H1 (cell line): Measurements from ENCODE around the gene TRIM14. TPM values are rescaled to one million over a fixed set of nuclear protein-coding genes. Genes with fewer than 3 reads are reported as not detected.

Source experiments
- CTCF ChIA-PET: fragments of 300-600 bp; sonication (Branson Sonifier 250); formaldehyde crosslinking; loops from one replicate; lab custom pipeline; 2021; ENCODE audit not compliant: partially characterized antibody; lab: Charles Lee
- POLR2A ChIA-PET: fragments of 300-600 bp; sonication (Branson Sonifier 250); formaldehyde crosslinking; loops from one replicate; lab custom pipeline; 2021; ENCODE audit warnings: inconsistent platforms; ENCODE audit not compliant: partially characterized antibody; lab: Charles Lee
- DNase-seq, 2 experiments: peaks; one replicate each; pipeline versions ENCODE4 v3.0.0 to v3.0.0-alpha.2; 2010 to 2022; ENCODE audit warnings: low spot score in 2 of 2, low read depth in 1 of 2, mixed read lengths in 1 of 2
- FAIRE-seq: peaks from 2 replicates; lab custom pipeline; 2011; peaks lifted over from hg19 to GRCh38; lab: Jason Lieb, UNC
- H2AFZ ChIP-seq: 2 replicates; pipeline ENCODE4 v1.8.1; 2012; ENCODE audit warnings: low read length, inconsistent platforms
- H2AK5ac ChIP-seq: 2 replicates; pipeline ENCODE4 v1.6.1; 2013; ENCODE audit warnings: low read depth, low read length
- H2BK120ac ChIP-seq: replicated peaks from 2 replicates; pipeline ENCODE3; 2013; ENCODE audit warnings: low read depth, low read length, inconsistent platforms
- H2BK12ac ChIP-seq: 2 replicates; pipeline ENCODE4 v1.6.1; 2013; ENCODE audit warnings: low read depth, low read length
- H2BK15ac ChIP-seq: 2 replicates; pipeline ENCODE4 v1.6.1; 2013; ENCODE audit warnings: low read length
- H2BK20ac ChIP-seq: 2 replicates; pipeline ENCODE4 v1.6.1; 2013; ENCODE audit warnings: low read length
- H2BK5ac ChIP-seq: 2 replicates; pipeline ENCODE4 v1.6.1; 2013; ENCODE audit warnings: low read depth, low read length
- H3K14ac ChIP-seq: 2 replicates; pipeline ENCODE4 v1.6.1; 2013; ENCODE audit warnings: inconsistent platforms; ENCODE audit not compliant: insufficient read length
- H3K18ac ChIP-seq: 2 replicates; pipeline ENCODE4 v1.6.1; 2013; ENCODE audit warnings: low read length; ENCODE audit errors: extremely low read depth
- H3K23ac ChIP-seq: 2 replicates; pipeline ENCODE4 v1.6.1; 2013; ENCODE audit warnings: inconsistent platforms; ENCODE audit not compliant: insufficient read length
- H3K23me2 ChIP-seq: 2 replicates; pipeline ENCODE4 v1.6.1; 2013; ENCODE audit warnings: low read depth, low read length
- H3K27ac ChIP-seq: 2 replicates; pipeline ENCODE4 v1.6.1; 2011; ENCODE audit warnings: low read depth, low read length, inconsistent platforms
- H3K27me3 ChIP-seq, 4 experiments: replicated peaks in 1 of 4; 1 replicate in 1 of 4; 2 replicates in 3 of 4; pipeline versions ENCODE4 v1.6.1 to v1.8.1; 2011 to 2013; ENCODE audit warnings: low read length in 3 of 4, mild to moderate bottlenecking in 3 of 4, inconsistent platforms in 2 of 4, mixed read lengths in 2 of 4, moderate library complexity in 1 of 4; ENCODE audit not compliant: control insufficient read depth in 3 of 4, insufficient read depth in 3 of 4; ENCODE audit errors: extremely low read depth in 1 of 4
- H3K36me3 ChIP-seq, 4 experiments: 2 replicates each; pipeline versions ENCODE4 v1.6.1 to v1.8.1; 2011 to 2013; ENCODE audit warnings: mild to moderate bottlenecking in 4 of 4, low read length in 3 of 4, moderate library complexity in 2 of 4, control low read depth in 1 of 4, inconsistent platforms in 1 of 4; ENCODE audit not compliant: insufficient read depth in 4 of 4, control insufficient read depth in 2 of 4
- H3K4ac ChIP-seq: replicated peaks from 2 replicates; pipeline ENCODE3; 2013; ENCODE audit warnings: low read length, low read depth, mixed read lengths, inconsistent platforms; ENCODE audit not compliant: insufficient read length
- H3K4me1 ChIP-seq, 4 experiments: replicated peaks in 1 of 4; 1 replicate in 1 of 4; 2 replicates in 3 of 4; pipeline versions ENCODE4 v1.6.1 to v1.8.1; 2011 to 2013; ENCODE audit warnings: low read length in 3 of 4, inconsistent platforms in 2 of 4, mixed read lengths in 1 of 4; ENCODE audit not compliant: insufficient read depth in 4 of 4, control insufficient read depth in 3 of 4
- H3K4me2 ChIP-seq, 2 experiments: 2 replicates each; pipeline versions ENCODE4 v1.6.1 to v1.8.1; 2011 to 2013; ENCODE audit warnings: low read depth in 2 of 2, low read length in 2 of 2, control low read depth in 1 of 2, inconsistent platforms in 1 of 2, mild to moderate bottlenecking in 1 of 2; ENCODE audit not compliant: insufficient read depth in 1 of 2
- H3K4me3 ChIP-seq, 4 experiments: fragments of 200-600, 300-600 bp in 1 of 4; sonication (generic), shearing (Covaris generic), sonication (Bioruptor Twin) in 1 of 4; 2 replicates each; pipeline versions ENCODE4 v1.5.1 to v1.8.1; 2011 to 2016; ENCODE audit warnings: low read length in 4 of 4, low read depth in 3 of 4, control low read depth in 2 of 4, inconsistent platforms in 2 of 4, mild to moderate bottlenecking in 2 of 4, mixed read lengths in 1 of 4, moderate library complexity in 1 of 4; ENCODE audit not compliant: insufficient read depth in 2 of 4; ENCODE audit errors: extremely low read depth in 1 of 4
- H3K56ac ChIP-seq: replicated peaks from 2 replicates; pipeline ENCODE3; 2013; ENCODE audit warnings: low read depth, mild to moderate bottlenecking, mixed read lengths, low read length, inconsistent platforms; ENCODE audit not compliant: insufficient read length
- H3K79me1 ChIP-seq: 2 replicates; pipeline ENCODE4 v1.6.1; 2013; ENCODE audit warnings: low read depth, low read length, control low read depth
- H3K79me2 ChIP-seq, 2 experiments: 2 replicates each; pipeline versions ENCODE4 v1.6.1 to v1.8.1; 2012 to 2013; ENCODE audit warnings: low read length in 2 of 2, mild to moderate bottlenecking in 2 of 2, inconsistent platforms in 1 of 2; ENCODE audit not compliant: insufficient read depth in 2 of 2, control insufficient read depth in 1 of 2
- H3K9ac ChIP-seq, 4 experiments: replicated peaks in 1 of 4; 1 replicate in 1 of 4; 2 replicates in 3 of 4; pipeline versions ENCODE4 v1.6.1 to v1.8.1; 2011 to 2013; ENCODE audit warnings: low read depth in 3 of 4, low read length in 3 of 4, control low read depth in 2 of 4, mild to moderate bottlenecking in 2 of 4, moderate library complexity in 2 of 4, inconsistent platforms in 1 of 4; ENCODE audit errors: extremely low read depth in 1 of 4
- H3K9me3 ChIP-seq, 2 experiments: 2 replicates each; pipeline versions ENCODE4 v1.6.1 to v1.8.1; 2012 to 2013; ENCODE audit warnings: mild to moderate bottlenecking in 2 of 2, moderate library complexity in 2 of 2, control low read depth in 1 of 2, inconsistent platforms in 1 of 2, low read depth in 1 of 2, low read length in 1 of 2, mixed read lengths in 1 of 2; ENCODE audit not compliant: insufficient read depth in 2 of 2
- H4K20me1 ChIP-seq, 2 experiments: replicated peaks in 1 of 2; 2 replicates each; pipeline versions ENCODE3 to v1.8.1; 2011 to 2013; ENCODE audit warnings: inconsistent platforms in 2 of 2, low read length in 2 of 2, mild to moderate bottlenecking in 1 of 2; ENCODE audit not compliant: insufficient read depth in 2 of 2, control insufficient read depth in 1 of 2
- H4K5ac ChIP-seq: 2 replicates; pipeline ENCODE4 v1.6.1; 2013; ENCODE audit warnings: low read length, low read depth, mixed read lengths, inconsistent platforms; ENCODE audit not compliant: insufficient read length
- H4K8ac ChIP-seq: 2 replicates; pipeline ENCODE4 v1.8.0; 2013; ENCODE audit warnings: mild to moderate bottlenecking, moderate library complexity, low read length, inconsistent platforms; ENCODE audit not compliant: insufficient read depth; ENCODE audit errors: extremely low read depth
- H4K91ac ChIP-seq: replicated peaks from 2 replicates; pipeline ENCODE3; 2013; ENCODE audit warnings: low read length, mixed read lengths, inconsistent platforms; ENCODE audit not compliant: insufficient read length
- BCL11A ChIP-seq, 2 experiments: IDR thresholded peaks; one replicate each; pipeline ENCODE4 v1.6.1; 2011; ENCODE audit warnings: low read depth in 2 of 2, low read length in 2 of 2, mild to moderate bottlenecking in 2 of 2
- WGBS, 2 experiments: shearing (Covaris generic) in 1 of 2; methylation state at CpG; one replicate each; pipeline versions ENCODE4 v1.1.6 to v1.1.7; 2013 to 2015; ENCODE audit warnings: low lambda C conversion rate in 2 of 2, mixed read lengths in 2 of 2, inconsistent platforms in 1 of 2, low coverage in 1 of 2, missing lambda C conversion rate in 1 of 2; ENCODE audit not compliant: insufficient replicate concordance in 2 of 2, insufficient coverage in 1 of 2, insufficient read length in 1 of 2; ENCODE audit errors: extremely low coverage in 1 of 2, missing lambda C conversion rate in 1 of 2; 5-methylcytosine and 5-hydroxymethylcytosine counted together
- polyA plus RNA-seq, 7 experiments: library from polyadenylated mRNA; depleted of rRNA in 3 of 7; stranded (reverse) in 5 of 7; unstranded in 2 of 7; fragments of >200 nt in 5 of 7; fragments of 200-250 nt in 2 of 7; gene quantifications; 1 replicate in 5 of 7; 2 replicates in 1 of 7; 4 replicates in 1 of 7; pipeline versions ENCODE4 v1.2.1 to v1.2.3, GENCODE V29; 2011 to 2013; ENCODE audit warnings: missing spikeins in 2 of 7, mixed read lengths in 2 of 7
- total RNA-seq: library from RNA; stranded (reverse); fragmentation: NEBNext Ultra II Directional; extraction: Animal tissue kit (Norgen Biotek cat#: 25700); gene quantifications from 2 replicates; pipeline ENCODE4 v1.2.1, GENCODE V29; 2021
- TF ChIP-seq, protein P1 (sequence below): IDR thresholded peaks from 2 replicates; pipeline ENCODE4 v1.6.1; 2012; ENCODE audit warnings: inconsistent platforms

The TRIM14 gene
- total and polyA plus RNA-seq, 2 of the 8 experiments (the other 6 are each of a cell fraction or from before 2014, with no cell fraction given) = 9.2 to 19.4 TPM

DNA sequence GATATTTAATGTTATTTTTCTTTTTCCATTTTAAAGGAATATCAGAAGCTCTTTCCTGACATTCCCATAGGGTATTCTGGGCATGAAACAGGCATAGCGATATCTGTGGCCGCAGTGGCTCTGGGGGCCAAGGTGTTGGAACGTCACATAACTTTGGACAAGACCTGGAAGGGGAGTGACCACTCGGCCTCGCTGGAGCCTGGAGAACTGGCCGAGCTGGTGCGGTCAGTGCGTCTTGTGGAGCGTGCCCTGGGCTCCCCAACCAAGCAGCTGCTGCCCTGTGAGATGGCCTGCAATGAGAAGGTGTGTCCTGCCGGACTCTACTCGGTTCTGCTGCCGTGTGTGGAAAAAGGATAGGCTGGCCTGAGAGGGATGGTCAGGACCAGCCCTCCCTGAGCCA is 38.2 kb downstream of the TRIM14 start:
- Histone ChIP-seq H4K91ac (no peak overlapping the region), H2AFZ (no peak overlapping the region), H3K18ac (no peak overlapping the region), H3K4ac (no peak overlapping the region), H4K8ac (peak overlapping the region; percentile 12; the same call in 1 of the 2 replicates), H3K56ac (no peak overlapping the region), H3K4me1 (peaks cover 1 to 8% (median 3%) of the 10 kb centered on the region in 4 experiments; a peak in 5 of 7 replicates), H3K27me3 (no peaks in the 10 kb centered on the region), H3K4me2 (no peak overlapping the region), H3K27ac (no peak overlapping the region), H3K9me3 (no peaks in the 10 kb centered on the region), H2AK5ac (no peak overlapping the region), H3K23ac (no peak overlapping the region), H3K23me2 (no peaks in the 10 kb centered on the region), H3K36me3 (peaks cover 2 to 28% (median 10%) of the 10 kb centered on the region in 4 experiments; a peak in 5 of 8 replicates), H3K79me2 (no peaks in the 10 kb centered on the region), H3K14ac (no peak overlapping the region), H2BK5ac (no peak overlapping the region), H4K5ac (no peak overlapping the region), H2BK12ac (no peak overlapping the region), H3K9ac (no peak overlapping the region), H2BK120ac (no peak overlapping the region), H4K20me1 (peaks cover 4 to 7% of the 10 kb centered on the region in 2 experiments), H3K4me3 (no peak overlapping the region), H3K79me1 (no peaks in the 10 kb centered on the region), H2BK20ac (no peak overlapping the region), H2BK15ac (no peak overlapping the region)
- ChIA-PET POLR2A (interaction anchor here (1.1 kb wide), 1 partner anchor 11 kb away, joined by 3 read pairs; no protein-coding TSS in a partner anchor), CTCF (interaction anchor here (0.5 to 1.5 kb wide), 4 partner anchors 9 to 156 kb away, joined by 3 to 4 read pairs (median 3); no protein-coding TSS in a partner anchor)
- no peak for FAIRE-seq
- DNase-seq = no peak
- WGBS, 2 experiments = 99% methylated on average over 12 of the region's 12 CpGs; no CpG with 5 or more reads in 1 of the 2 experiments
- TF ChIP-seq, protein P1, sequence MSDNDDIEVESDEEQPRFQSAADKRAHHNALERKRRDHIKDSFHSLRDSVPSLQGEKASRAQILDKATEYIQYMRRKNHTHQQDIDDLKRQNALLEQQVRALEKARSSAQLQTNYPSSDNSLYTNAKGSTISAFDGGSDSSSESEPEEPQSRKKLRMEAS = no peak
- no peak for TF ChIP-seq BCL11A (IDR thresholded peaks at IDR 0.05; ENCODE audit: low read depth in 2 of 2, low read length in 2 of 2)
